EH (cell line): Measurements from ENCODE around the gene ANXA2R.
"Not testable (repeated sequence)": the region's sequence is repeated elsewhere in the genome, so short reads cannot be mapped to it uniquely, and the experiment has no call there.

ENCODE experiments used
- DNase-seq: peaks from one replicate; pipeline ENCODE4 v3.0.0-alpha.2; 2015; ENCODE audit warnings: low read depth

Gene ANXA2R

GRCh38 chr5:43060020-43060419 is 19.9 kb upstream of the ANXA2R start:
- DNase-seq = not testable (repeated sequence)

- not testable (repeated sequence) for DNase-seq
Measured at GRCh38 chr5:43055098-43055497, 15.0 kb upstream of the ANXA2R start.

GRCh38 chr5:43051684-43052083 is 11.6 kb upstream of the ANXA2R start:
- no peak for DNase-seq

- DNase-seq = no peak
Measured at GRCh38 chr5:43050384-43050783, 10.3 kb upstream of the ANXA2R start.

GRCh38 chr5:43049236-43049635 is 9.1 kb upstream of the ANXA2R start:
- DNase-seq = peak; percentile 48

- DNase-seq = no peak
Measured at GRCh38 chr5:43046474-43046873, 6.4 kb upstream of the ANXA2R start.

GRCh38 chr5:43045236-43045635 is 5.1 kb upstream of the ANXA2R start:
- DNase-seq = no peak

GRCh38 chr5:43044181-43044914 is 4.2 kb upstream of the ANXA2R start:
- peak; percentile 43 for DNase-seq

GRCh38 chr5:43043400-43043756 is 3.3 kb upstream of the ANXA2R start:
- DNase-seq = no peak

- peak; percentile 80 for DNase-seq
Measured at GRCh38 chr5:43042626-43043399, 2.7 kb upstream of the ANXA2R start.

GRCh38 chr5:43042176-43042625 is 2.1 kb upstream of the ANXA2R start:
- peak; percentile 81 for DNase-seq

GRCh38 chr5:43041669-43042175 is 1.6 kb upstream of the ANXA2R start:
- DNase-seq = peak; percentile 90

- no peak for DNase-seq
Measured at GRCh38 chr5:43041110-43041668, 1.1 kb upstream of the ANXA2R start.

GRCh38 chr5:43039471-43040286 is 440 bp downstream of the ANXA2R start:
- DNase-seq = peak; percentile 75

GRCh38 chr5:43039152-43039470 is 1.0 kb downstream of the ANXA2R start:
- no peak for DNase-seq

GRCh38 chr5:43038496-43038989 is 1.6 kb downstream of the ANXA2R start:
- DNase-seq = no peak

GRCh38 chr5:43037636-43038495 is 2.3 kb downstream of the ANXA2R start:
- peak; percentile 84 for DNase-seq

GRCh38 chr5:43036856-43037635 is 3.1 kb downstream of the ANXA2R start:
- DNase-seq = peak; percentile 58

- DNase-seq = no peak
Measured at GRCh38 chr5:43036409-43036808, 3.7 kb downstream of the ANXA2R start.

GRCh38 chr5:43034591-43034968 is 5.5 kb downstream of the ANXA2R start:
- peak; percentile 73 for DNase-seq
